ENCODE data around the gene KRT76.
"Not testable (repeated sequence)": the region's sequence is repeated elsewhere in the genome, so short reads cannot be mapped to it uniquely, and the experiment has no call there.

The KRT76 gene

GRCh38 chr12:52757449-52758176, 19.5 kb downstream of the KRT76 start:
- DNase-seq = no peak

DNA sequence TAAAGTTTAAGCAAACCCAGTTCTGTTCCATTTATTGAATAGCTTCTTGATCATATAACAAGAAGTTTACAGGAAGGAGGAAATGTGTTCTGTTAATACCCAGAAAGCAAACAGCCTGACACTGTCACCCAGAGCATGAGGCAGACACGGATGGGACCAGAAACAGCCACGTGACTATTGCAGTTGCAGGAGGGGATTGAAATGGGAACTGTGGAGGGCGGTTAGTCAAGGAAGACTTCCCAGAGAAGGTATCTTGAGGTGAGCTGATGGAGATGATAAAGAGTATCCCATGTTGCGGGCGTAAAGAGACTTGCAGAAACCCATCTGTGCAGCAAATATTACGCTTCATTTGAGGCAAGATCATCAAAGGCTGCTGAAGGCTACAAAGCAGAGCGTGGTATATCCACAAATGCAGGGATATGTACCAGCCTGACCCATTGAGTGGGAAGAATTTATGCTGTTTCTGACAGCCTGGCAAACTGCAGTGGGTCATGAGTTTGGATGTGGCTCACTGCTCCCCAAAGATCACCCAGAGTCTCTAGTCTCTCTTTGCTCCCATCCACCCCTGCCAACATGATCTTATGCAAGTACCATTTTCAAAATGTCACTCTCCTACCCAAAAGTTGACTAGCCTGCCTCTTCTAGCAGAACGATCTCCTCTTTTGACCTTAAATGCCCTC, 20.7 kb downstream of the KRT76 start:
- DNase-seq = no peak

DNA sequence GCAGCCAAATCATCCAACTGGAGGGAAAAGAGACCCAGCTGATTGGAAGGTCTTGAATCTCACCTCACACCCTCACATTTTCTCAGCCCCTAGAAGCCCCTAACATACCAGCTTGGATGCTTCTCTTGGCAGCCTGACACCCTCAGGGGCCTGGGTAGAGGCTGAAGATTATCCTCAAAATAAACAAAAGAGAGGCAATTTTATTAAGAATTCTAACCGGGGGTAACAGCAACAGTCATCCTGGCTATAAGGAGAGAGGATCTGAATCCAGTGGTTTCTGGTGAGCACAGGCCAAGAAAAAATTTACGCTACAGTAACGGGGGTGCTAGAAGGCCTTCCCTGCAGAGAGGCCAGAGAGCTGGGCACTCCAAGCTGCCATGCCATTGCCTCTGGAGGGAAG, 21.6 kb downstream of the KRT76 start:
- DNase-seq = no peak

GRCh38 chr12:52754135-52754534, 23.0 kb downstream of the KRT76 start:
- no peak for DNase-seq

DNA sequence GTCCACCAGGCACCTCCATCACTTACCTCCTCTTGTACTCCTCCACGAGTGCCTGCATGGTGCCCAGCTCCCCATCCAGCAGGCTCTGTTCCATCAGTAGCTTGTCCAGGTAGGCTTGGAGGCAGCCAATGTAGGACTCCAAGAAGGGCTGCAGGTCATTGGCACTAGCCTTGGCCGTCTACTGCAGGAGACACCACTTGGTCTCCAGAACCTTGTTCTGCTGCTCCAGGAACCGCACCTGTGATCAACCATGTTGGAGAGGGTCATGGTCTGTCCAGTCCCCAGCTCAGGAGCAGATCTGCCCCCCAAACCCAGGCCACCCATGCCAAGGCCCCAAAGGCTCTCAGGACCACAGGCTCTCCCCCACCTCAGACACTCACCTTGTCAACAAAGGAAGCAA, 23.9 kb downstream of the KRT76 start:
- no peak for DNase-seq

DNA sequence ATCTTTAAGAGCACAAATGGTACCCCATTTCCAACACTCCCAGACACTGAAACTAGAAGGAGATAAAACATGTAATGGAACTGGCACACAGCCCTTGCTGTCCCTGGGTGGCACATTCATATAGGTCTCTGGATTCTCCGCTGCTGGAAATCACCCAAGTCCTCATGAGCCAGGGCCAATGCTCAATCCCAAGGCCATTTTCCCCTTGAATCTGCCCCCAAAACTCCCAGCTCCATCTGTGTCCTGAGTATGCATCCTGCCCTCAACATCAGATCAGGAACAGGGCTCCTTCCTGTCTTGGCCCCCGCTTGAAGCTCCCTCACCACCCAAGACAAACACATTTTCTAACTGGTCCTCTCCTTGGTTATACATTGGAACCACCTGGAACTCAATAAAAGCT, 24.6 kb downstream of the KRT76 start:
- DNase-seq = no peak

GRCh38 chr12:52751795-52752194, 25.4 kb downstream of the KRT76 start:
- DNase-seq = no peak

DNA sequence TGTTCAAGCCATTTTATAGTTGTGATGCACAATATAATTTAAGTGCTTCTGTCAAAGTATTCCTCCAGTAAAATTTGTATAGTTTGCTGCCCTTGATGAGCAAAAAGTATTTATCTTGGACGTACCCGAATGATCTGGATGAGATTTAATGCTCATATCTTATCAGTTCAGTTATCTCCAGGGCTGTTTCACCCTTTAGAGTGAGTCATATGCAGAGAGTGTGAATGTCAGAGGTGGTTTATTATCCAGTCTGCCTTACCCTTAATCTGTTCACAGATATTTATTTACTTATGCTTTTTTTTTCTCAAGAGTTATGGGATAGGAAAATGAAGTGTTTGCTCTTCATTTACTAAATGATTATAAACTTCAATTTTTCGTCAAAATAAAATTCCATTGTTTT, 26.6 kb downstream of the KRT76 start:
- not testable (repeated sequence) for DNase-seq

DNA sequence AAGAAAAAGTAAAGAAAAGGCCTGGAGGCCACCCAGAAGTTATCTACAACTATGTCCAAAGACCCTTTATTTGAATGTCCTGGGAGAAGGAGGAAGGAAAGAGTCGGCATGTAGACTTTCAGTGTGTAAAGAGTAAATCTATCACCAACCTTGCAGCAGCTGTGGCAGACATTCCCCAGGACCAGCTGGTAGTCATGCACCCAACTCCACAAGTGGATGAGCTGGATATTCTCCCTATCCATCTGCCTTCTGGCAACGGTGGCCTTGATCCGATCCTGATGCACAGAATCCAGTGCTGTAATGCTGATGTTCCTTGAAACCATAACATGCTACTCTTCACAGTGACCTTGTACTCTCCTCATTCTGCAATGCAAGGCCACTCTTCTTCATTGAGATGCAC, 27.3 kb downstream of the KRT76 start:
- no peak for DNase-seq

- DNase-seq = no peak
These were observed 28.6 kb downstream of the KRT76 start for GRCh38 chr12:52748578-52748977.

GRCh38 chr12:52745554-52745953, 31.6 kb downstream of the KRT76 start:
- no peak for DNase-seq

DNA sequence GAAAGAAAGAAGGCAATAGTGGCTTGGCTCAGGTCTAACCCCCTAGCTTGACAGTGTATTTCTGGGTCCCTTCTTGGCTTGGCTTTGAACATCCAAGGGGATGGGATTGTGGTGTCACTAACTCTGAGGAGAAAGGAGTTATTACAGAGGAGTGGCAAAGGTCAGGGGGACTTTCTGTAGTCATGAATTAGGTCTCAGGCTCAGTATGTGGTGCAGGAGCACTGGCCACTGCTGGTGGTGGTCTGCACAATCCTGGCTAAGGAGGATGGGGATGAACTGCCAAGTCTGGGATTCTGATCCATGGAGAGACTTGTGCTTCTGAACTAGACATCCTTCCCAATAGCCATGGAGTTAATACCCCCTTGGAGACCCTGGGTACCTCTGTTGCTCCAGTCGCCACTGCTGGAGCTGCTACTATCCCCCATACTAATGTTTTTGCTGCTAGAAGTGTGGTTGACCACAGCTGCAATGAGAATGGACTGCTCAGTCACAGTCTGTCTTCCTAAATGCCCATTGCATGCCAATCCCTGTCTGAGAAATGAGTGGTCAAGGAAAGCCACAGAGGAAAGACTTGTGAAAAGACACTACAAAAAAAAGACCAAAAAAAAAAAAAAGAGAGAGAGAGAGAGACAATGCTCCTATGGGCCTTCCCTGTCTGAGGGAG, 32.5 kb downstream of the KRT76 start:
- no peak for DNase-seq

DNA sequence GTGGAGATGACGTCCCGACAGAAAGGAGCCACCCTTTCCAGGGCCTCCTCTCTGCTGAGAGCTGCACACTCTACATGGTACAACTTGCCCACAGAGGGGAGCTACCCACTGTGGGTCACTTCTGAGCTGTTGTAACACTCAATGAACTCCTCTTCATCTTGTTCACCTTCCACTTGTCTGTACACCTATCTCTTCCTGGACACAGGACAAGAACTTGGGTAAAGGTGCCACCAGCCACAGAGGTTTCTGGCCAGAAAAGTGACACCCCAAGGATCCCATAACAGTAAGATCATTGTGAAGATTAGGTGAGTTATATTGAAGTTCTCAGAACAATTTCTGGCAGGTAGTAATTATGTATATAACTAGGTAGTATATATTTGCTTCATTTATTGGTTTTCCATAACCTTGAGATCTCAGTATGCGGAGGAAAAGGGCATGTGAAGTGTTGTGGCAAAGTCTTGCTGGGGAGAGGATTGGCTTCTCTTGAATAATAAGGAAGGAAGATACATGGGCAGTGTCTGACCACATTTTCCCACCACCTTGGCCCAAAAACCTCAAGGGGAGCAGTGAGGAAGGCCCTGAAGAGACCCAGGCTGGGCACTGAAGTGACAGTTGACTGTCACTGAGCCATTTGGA, 34.2 kb downstream of the KRT76 start:
- no peak for DNase-seq

DNA sequence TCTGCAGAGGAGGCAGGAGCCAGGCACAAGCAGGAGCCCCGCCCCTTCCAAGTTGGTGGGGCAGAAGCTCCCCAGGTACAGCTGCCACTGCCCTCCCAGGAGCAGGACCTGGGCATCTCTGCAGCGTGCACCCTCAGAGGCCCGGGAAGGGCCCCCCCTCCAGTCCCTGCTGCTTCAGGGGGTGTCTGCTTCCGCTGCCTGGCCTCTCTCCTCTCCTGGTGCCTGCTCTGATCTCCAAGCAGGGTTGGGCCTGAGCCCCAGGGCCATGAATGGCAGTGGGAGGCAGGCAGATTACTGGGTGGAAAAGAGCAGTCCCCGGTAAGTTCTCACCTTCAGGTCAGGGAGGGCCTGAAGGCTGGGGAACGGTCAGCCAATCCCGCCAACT, 35.0 kb downstream of the KRT76 start:
- no peak for DNase-seq

GRCh38 chr12:52741375-52742195, 35.6 kb downstream of the KRT76 start:
- DNase-seq = peak; percentile 16 to 36

DNA sequence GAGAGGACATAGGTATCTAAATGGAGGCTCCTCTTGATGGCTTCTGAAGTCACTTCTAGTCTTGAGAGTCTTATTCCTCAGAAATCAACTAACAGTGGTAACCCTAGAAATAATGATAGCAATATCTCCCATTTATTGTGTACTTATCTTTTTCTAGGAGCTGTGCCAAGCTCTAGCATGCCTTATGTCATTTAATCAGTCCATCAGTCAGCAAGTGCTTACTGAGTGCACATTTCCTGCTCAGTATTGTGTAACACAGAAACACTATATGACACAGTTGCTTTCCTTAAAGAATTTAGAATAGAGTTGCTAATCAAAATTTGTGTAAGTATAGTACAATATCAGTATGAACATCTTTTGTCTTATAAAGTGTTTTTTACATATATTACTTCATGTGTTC, 36.6 kb downstream of the KRT76 start:
- DNase-seq = no peak

DNA sequence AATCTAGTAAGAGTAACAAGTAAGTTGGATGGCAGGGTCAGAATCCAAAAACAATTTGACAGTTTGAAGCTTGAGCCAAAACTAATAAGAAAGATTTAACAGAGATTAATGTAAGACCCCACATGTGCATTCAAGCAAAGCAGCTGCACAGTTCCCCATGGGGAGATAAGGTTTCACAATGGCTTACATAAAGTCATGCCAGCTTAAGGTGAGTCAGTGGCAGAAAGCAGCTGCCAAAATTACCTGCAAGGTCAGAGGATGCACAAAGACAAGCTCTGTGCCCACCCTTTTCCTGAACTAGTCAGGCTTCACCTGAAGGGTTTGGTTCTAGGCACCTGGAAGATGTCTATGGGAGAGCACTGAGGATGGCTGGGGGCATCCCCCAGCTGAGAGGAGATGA, 37.2 kb downstream of the KRT76 start:
- DNase-seq = no peak

GRCh38 chr12:52735816-52736632, 41.1 kb downstream of the KRT76 start:
- no peak for DNase-seq

GRCh38 chr12:52735106-52735505, 42.0 kb downstream of the KRT76 start:
- no peak for DNase-seq

- DNase-seq = no peak
These were observed 46.4 kb downstream of the KRT76 start for GRCh38 chr12:52730793-52731192.

DNA sequence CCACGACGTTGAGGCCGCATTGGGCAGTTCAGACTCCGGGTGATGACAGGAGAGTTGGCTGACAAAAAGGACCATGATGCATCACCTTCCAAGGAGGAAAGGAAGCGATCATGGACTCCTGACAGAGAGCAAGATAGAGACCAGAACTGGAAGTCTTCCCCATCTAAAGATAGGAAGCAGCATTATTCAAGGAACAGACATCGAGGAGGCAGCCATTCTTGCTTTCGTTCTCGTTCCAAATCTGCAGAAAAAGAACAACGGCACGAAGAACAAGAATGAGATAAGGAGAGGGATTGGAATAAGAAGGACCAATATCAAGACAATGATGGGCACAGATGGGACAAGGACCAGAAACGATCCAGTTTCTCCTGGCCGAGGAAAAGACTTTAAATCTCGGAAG, 46.8 kb downstream of the KRT76 start:
- no peak for DNase-seq

DNA sequence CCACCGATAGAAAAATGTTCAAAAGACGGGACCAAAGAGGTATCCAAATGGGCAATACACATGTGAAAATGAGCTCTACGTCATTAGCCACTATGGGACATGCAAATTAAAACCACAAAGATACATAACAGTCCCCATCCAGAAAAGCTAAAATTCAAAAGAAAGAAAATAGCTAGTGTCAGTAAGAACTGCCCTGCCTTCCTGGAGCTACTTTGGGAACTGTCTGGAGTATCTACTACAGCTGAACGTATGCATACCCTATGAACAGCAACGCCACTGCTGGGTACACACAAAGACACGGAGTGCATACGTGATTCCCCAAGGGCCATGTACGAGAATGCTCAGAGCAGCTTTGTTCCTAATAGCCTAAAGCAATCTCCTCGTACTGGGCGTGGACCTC, 48.0 kb downstream of the KRT76 start:
- DNase-seq = no peak

Data from CD4-positive, alpha-beta T cell treated with Interleukin-1 beta for 1 hour (primary cell).